Neutrophil (primary cell): ENCODE results near the gene CBLB.

Experiments used
- H3K27ac ChIP-seq: fragments of 200-600 bp; sonication (generic); 2 replicates; pipeline ENCODE4 v1.5.1; 2016; ENCODE audit warnings: mild to moderate bottlenecking, moderate library complexity
- H3K27me3 ChIP-seq: fragments of 200-600 bp; sonication (generic); 2 replicates; pipeline ENCODE4 v1.6.0; 2016; ENCODE audit warnings: mild to moderate bottlenecking
- H3K36me3 ChIP-seq: fragments of 200-600 bp; sonication (generic); 2 replicates; pipeline ENCODE4 v1.5.1; 2017
- H3K4me1 ChIP-seq, 2 experiments: fragments of 200-600 bp in 1 of 2; sonication (generic) in 1 of 2; 1 replicate in 1 of 2; 2 replicates in 1 of 2; pipeline versions ENCODE4 v1.5.1 to v1.6.1; 2013 to 2016; ENCODE audit warnings: low read depth in 1 of 2, low read length in 1 of 2, mild to moderate bottlenecking in 1 of 2, moderate library complexity in 1 of 2; ENCODE audit not compliant: control insufficient read depth in 1 of 2, insufficient read depth in 1 of 2
- H3K4me3 ChIP-seq, 2 experiments: fragments of 200-600 bp in 1 of 2; sonication (generic) in 1 of 2; 1 replicate in 1 of 2; 2 replicates in 1 of 2; pipeline ENCODE4 v1.5.1; 2013 to 2016; ENCODE audit warnings: low read depth in 1 of 2, low read length in 1 of 2, mild to moderate bottlenecking in 1 of 2, moderate library complexity in 1 of 2
- H3K9me3 ChIP-seq: fragments of 200-600 bp; sonication (generic); 2 replicates; pipeline ENCODE4 v1.5.1; 2016
- TF ChIP-seq, protein P1 (sequence below): fragments of 200-600 bp; sonication (generic); IDR thresholded peaks from 2 replicates; pipeline ENCODE4 v1.5.1; 2016; ENCODE audit warnings: antibody characterized with exemption

CBLB gene

DNA sequence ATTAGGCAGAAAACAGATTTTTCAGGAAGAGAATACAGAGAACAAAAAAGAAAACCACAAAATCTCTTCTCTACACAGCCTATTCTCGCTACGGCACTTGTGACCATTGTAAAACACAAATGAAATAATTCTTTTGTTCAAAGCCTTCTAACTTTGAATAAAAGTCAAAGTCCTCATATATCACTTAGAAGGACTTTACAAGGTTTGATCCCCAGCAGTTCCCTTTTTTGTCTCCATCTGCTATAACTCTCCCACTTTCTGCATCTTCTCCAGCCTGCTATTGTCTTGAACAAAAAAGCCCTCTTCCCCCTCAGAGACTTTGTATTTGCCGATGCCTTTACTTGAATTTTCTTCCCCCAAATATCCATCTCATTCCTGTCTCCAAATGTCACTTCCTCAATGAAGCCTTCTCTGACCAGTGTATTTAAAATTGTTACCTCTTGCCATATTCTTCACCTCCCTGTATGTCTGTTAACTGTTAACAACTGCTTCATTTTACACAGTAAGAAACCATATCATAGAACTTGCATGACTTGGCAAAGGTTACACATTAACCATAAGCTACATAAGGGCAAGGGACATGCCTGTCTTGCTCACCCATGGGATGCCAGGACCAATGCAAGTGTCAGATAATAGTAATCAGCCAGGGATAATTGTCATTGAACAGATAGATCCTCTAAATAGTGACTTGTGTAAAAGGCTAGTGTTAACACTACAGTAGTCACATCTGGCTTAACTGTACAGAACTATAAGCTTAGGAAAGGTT is 122.4 kb downstream of the CBLB start:
- no peaks in the 10 kb centered on the region for H3K27me3 ChIP-seq
- H3K4me3 ChIP-seq, result no peak overlapping the region
- no peaks in the 10 kb centered on the region for H3K36me3 ChIP-seq
- H3K4me1 ChIP-seq, result no peaks in the 10 kb centered on the region
- no peaks in the 10 kb centered on the region for H3K9me3 ChIP-seq
- H3K27ac ChIP-seq, result no peak overlapping the region
- TF ChIP-seq, protein P1, sequence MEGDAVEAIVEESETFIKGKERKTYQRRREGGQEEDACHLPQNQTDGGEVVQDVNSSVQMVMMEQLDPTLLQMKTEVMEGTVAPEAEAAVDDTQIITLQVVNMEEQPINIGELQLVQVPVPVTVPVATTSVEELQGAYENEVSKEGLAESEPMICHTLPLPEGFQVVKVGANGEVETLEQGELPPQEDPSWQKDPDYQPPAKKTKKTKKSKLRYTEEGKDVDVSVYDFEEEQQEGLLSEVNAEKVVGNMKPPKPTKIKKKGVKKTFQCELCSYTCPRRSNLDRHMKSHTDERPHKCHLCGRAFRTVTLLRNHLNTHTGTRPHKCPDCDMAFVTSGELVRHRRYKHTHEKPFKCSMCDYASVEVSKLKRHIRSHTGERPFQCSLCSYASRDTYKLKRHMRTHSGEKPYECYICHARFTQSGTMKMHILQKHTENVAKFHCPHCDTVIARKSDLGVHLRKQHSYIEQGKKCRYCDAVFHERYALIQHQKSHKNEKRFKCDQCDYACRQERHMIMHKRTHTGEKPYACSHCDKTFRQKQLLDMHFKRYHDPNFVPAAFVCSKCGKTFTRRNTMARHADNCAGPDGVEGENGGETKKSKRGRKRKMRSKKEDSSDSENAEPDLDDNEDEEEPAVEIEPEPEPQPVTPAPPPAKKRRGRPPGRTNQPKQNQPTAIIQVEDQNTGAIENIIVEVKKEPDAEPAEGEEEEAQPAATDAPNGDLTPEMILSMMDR, result no peak

DNA sequence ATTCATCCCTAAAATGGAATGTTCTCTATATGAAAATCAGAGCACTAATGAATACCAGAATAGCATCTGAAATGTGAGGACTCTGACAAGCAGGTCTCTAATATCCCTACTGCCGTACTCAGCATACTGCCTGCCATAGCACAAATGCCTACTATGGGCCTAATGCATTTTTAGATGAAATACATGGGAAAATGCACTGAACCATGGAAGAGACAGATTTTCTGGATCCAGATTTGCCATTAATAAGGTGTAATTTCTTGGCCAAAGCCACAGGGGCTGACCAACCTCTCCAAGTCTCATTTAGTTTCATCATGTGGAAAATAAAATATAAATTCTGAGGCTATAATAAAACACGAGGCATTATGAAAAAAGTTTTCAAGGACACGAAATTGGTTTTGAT is 123.8 kb downstream of the CBLB start:
- Histone ChIP-seq H3K4me3 (no peak overlapping the region), H3K27ac (no peak overlapping the region), H3K27me3 (no peaks in the 10 kb centered on the region), H3K4me1 (no peaks in the 10 kb centered on the region), H3K9me3 (no peaks in the 10 kb centered on the region), H3K36me3 (no peaks in the 10 kb centered on the region)
- TF ChIP-seq, protein P1, result no peak

DNA sequence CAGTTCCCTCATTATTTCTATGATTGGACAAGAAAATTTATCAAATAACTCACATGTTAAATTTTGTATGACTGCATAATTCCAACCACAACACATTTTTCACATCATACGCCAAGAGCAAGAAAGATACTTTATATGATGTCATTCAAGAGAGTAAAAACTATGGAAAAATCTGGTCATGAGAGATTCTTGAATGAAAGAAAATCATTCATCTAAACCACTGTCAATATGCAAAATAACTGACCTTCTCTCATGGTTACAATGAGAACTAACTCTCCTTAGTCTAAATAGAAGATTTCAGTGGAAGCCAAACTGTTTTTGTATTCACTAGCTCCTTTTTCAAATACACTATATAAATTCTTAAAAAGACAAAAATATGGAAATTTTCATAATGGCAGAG is 124.6 kb downstream of the CBLB start:
- no peak overlapping the region for H3K27ac ChIP-seq

DNA sequence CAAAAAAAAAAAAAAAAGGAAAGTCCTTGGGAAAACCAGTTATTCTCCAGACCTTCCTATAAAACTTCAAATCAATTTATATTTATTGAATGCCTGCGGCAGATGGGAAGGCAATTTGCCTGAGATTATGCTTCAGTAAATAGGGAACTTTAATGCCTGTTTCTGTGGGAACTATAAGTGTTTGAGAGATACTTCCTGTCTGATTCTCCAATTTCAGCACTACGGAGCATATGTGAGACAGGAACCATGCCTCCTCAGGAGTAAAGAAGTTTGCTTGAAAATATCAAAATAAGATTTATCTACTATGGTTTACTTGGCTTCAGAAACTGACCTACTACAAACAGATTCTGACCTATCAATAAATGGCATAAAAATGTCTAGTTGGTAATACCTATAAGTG is 135.5 kb downstream of the CBLB start:
- TF ChIP-seq, protein P1, result no peak
- H3K4me1 ChIP-seq, result no peaks in the 10 kb centered on the region
- H3K9me3 ChIP-seq, result no peaks in the 10 kb centered on the region
- H3K4me3 ChIP-seq, result no peak overlapping the region
- no peak overlapping the region for H3K27ac ChIP-seq
- no peaks in the 10 kb centered on the region for H3K27me3 ChIP-seq
- no peaks in the 10 kb centered on the region for H3K36me3 ChIP-seq

More for the DNA sequence above, 124.6 kb downstream of the CBLB start:
- Histone ChIP-seq H3K9me3 (no peaks in the 10 kb centered on the region), H3K36me3 (no peaks in the 10 kb centered on the region), H3K4me3 (no peak overlapping the region), H3K4me1 (no peaks in the 10 kb centered on the region), H3K27me3 (no peaks in the 10 kb centered on the region)
- TF ChIP-seq, protein P1, result no peak

DNA sequence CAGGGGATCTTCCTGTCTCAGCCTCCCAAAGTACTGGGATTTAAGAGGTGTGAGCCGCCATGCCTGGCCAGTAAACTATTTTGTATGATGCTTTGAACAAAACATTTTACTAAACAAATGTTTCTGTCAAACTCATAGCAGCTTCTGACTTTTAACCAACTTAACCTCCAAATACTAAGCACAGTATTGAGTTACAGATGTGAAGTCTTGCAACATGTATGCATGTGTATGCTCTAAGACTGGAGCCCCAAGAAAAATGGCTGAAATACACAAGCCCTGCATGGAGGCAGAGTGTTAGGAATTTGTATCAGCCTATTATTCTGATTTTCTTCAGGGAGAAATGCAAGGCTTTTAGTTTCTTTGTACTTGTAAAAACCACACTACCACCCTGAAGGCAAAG is 137.1 kb downstream of the CBLB start:
- Histone ChIP-seq H3K4me3 (no peak overlapping the region), H3K27ac (no peak overlapping the region), H3K27me3 (no peaks in the 10 kb centered on the region), H3K9me3 (no peaks in the 10 kb centered on the region), H3K4me1 (no peaks in the 10 kb centered on the region), H3K36me3 (no peaks in the 10 kb centered on the region)
- TF ChIP-seq, protein P1, result no peak
